Measurements from ENCODE around the gene CLPX. TPM values are rescaled to one million over a fixed set of nuclear protein-coding genes. Genes with fewer than 3 reads are reported as not detected.
A peak's percentile ranks its signal among the peaks of the same experiment; 100 is the strongest.

CLPX gene
- total RNA-seq (54.5 and 63.1 TPM in 2 replicates), polyA plus RNA-seq (16.6 and 30.9 TPM in 2 replicates), polyA minus RNA-seq (17.5 and 19.5 TPM in 2 replicates)
- 49.8 TPM for total RNA-seq (2013)

- no peaks in the 10 kb centered on the region for H3K9me3 ChIP-seq (ENCODE audit: control extremely low read depth in 1 of 3, control insufficient read depth in 2 of 3, insufficient read depth in 1 of 3, low read length in 2 of 3)
- peak; percentile 96 for DNase-seq
- ChIA-PET CTCF (interaction anchor here (1.5 to 2.2 kb wide), 4 partner anchors 101 to 150 kb away, joined by 4 to 17 read pairs (median 6); partner anchors contain the start of genes PARP16 and RNU5B-1), POLR2A (interaction anchor here (0.6 to 2.2 kb wide), 13 partner anchors 44 to 1996 kb away, joined by 3 to 34 read pairs (median 6); partner anchors contain the start of genes PARP16, PDCD7, RAB8B and RNU5B-1)
- Mint-ChIP-seq H3K4me1 (peaks cover 26% of the 10 kb centered on the region), H3K27ac (peak within 1 kb of the TSS; percentile 97), H3K9me3 (ENCODE audit: insufficient read depth) (no peaks in the 10 kb centered on the region), H3K4me3 (peak within 1 kb of the TSS; percentile 96), H3K27me3 (no peaks in the 10 kb centered on the region)
- peak within 1 kb of the TSS; percentile 74 to 88 for H3K27ac ChIP-seq (ENCODE audit: low read length in 2 of 2)
- under 1% methylated on average over 64 of the region's 70 CpGs for WGBS (ENCODE audit: insufficient coverage)
- ATAC-seq (ENCODE audit: low read depth): peak; percentile 89
- peaks cover 17 to 20% of the 10 kb centered on the region in 2 donors for H3K4me1 ChIP-seq (ENCODE audit: control insufficient read depth in 2 of 2, insufficient read depth in 2 of 2, low read length in 2 of 2)
- H3K9ac ChIP-seq (ENCODE audit: low read length): peak within 1 kb of the TSS; percentile 90
- H3K4me3 ChIP-seq (ENCODE audit: control extremely low read depth in 1 of 5, extremely low read depth in 1 of 5, insufficient read depth in 1 of 5, low read depth in 2 of 5, low read length in 4 of 5): peak within 1 kb of the TSS; percentile 58 to 94 (median 88)
- H4K20me1 ChIP-seq (ENCODE audit: control insufficient read depth, insufficient read depth, low read length, poor library complexity, severe bottlenecking): peaks cover 13% of the 10 kb centered on the region
- H3K27me3 ChIP-seq (replicated peaks in 1 of 4; ENCODE audit: control extremely low read depth in 1 of 4, control insufficient read depth in 3 of 4, insufficient read depth in 4 of 4, low read length in 3 of 4): no peaks in the 10 kb centered on the region
- TF ChIP-seq EZH2 (IDR thresholded peaks at IDR 0.05; ENCODE audit: borderline replicate concordance, insufficient read depth, low read depth, low read length, poor library complexity, severe bottlenecking) (no peak), CTCF (IDR thresholded peaks at IDR 0.05) (no peak)
- H3K4me2 ChIP-seq (replicated peaks; ENCODE audit: low read depth, low read length, poor library complexity, severe bottlenecking): peak within 1 kb of the TSS; percentile 81
- H3K79me2 ChIP-seq (ENCODE audit: control insufficient read depth, insufficient read depth, low read length): peaks cover 49% of the 10 kb centered on the region
- H3K36me3 ChIP-seq (replicated peaks in 1 of 2; ENCODE audit: control extremely low read depth in 1 of 2, control insufficient read depth in 1 of 2, extremely low read depth in 1 of 2, insufficient read depth in 2 of 2, low read length in 1 of 2): no peaks in the 10 kb centered on the region
- intact Hi-C loops (cut with micrococcal nuclease): loop anchor here (1.0 to 10.0 kb wide), 6 partner anchors 52 to 332 kb away; partner anchors contain the start of genes DPP8, PARP16, PDCD7 and RNU5A-1
- peak within 1 kb of the TSS; percentile 91 for H2AFZ ChIP-seq (ENCODE audit: insufficient read depth, low read depth, low read length, poor library complexity, severe bottlenecking)
These were observed at the start of gene CLPX for GRCh38 chr15:65184868-65185717. CLPX (minus strand) TSS chr15:65185342; CDS start chr15:65185153, 189 bp downstream.

- no peak overlapping the region for H2AFZ ChIP-seq (ENCODE audit: insufficient read depth, low read depth, low read length, poor library complexity, severe bottlenecking)
- ATAC-seq (ENCODE audit: low read depth): no peak
- WGBS (ENCODE audit: insufficient coverage): no CpG with 5 or more reads among the region's 5 CpGs
These were observed 48.6 kb upstream of the CLPX start for GRCh38 chr15:65233696-65234095.

More at GRCh38 chr15:65233696-65234095, 48.6 kb upstream of the CLPX start:
- no peak for TF ChIP-seq CTCF (IDR thresholded peaks at IDR 0.05)
- TF ChIP-seq EZH2 (IDR thresholded peaks at IDR 0.05; ENCODE audit: borderline replicate concordance, insufficient read depth, low read depth, low read length, poor library complexity, severe bottlenecking): no peak
- no peaks in the 10 kb centered on the region for H3K79me2 ChIP-seq (ENCODE audit: control insufficient read depth, insufficient read depth, low read length)
- no peaks in the 10 kb centered on the region for H3K4me1 Mint-ChIP-seq
- H3K4me1 ChIP-seq (ENCODE audit: control insufficient read depth in 2 of 2, insufficient read depth in 2 of 2, low read length in 2 of 2): no peaks in the 10 kb centered on the region
- no peak overlapping the region for H3K27ac ChIP-seq (ENCODE audit: low read length in 2 of 2)
- no peak overlapping the region for H3K4me2 ChIP-seq (replicated peaks; ENCODE audit: low read depth, low read length, poor library complexity, severe bottlenecking)
- no peaks in the 10 kb centered on the region for H3K9me3 Mint-ChIP-seq (ENCODE audit: insufficient read depth)
- no peak for DNase-seq
- H3K27me3 ChIP-seq (replicated peaks in 1 of 4; ENCODE audit: control extremely low read depth in 1 of 4, control insufficient read depth in 3 of 4, insufficient read depth in 4 of 4, low read length in 3 of 4): no peaks in the 10 kb centered on the region
- ChIA-PET POLR2A (no interaction called here), CTCF (no interaction called here)
- no peak overlapping the region for H3K4me3 Mint-ChIP-seq
- no peaks in the 10 kb centered on the region for H4K20me1 ChIP-seq (ENCODE audit: control insufficient read depth, insufficient read depth, low read length, poor library complexity, severe bottlenecking)
- no peak overlapping the region for H3K27ac Mint-ChIP-seq
- intact Hi-C loops (cut with micrococcal nuclease): no loop called here
- H3K27me3 Mint-ChIP-seq: no peaks in the 10 kb centered on the region
- H3K4me3 ChIP-seq (ENCODE audit: control extremely low read depth in 1 of 5, extremely low read depth in 1 of 5, insufficient read depth in 1 of 5, low read depth in 2 of 5, low read length in 4 of 5): no peak overlapping the region
- no peak overlapping the region for H3K9ac ChIP-seq (ENCODE audit: low read length)
- no peaks in the 10 kb centered on the region for H3K9me3 ChIP-seq (ENCODE audit: control extremely low read depth in 1 of 3, control insufficient read depth in 2 of 3, insufficient read depth in 1 of 3, low read length in 2 of 3)
- no peaks in the 10 kb centered on the region for H3K36me3 ChIP-seq (replicated peaks in 1 of 2; ENCODE audit: control extremely low read depth in 1 of 2, control insufficient read depth in 1 of 2, extremely low read depth in 1 of 2, insufficient read depth in 2 of 2, low read length in 1 of 2)
